Suppressor macrophage (primary cell): ENCODE measurements around the gene ZC3H15.

Experiments
- DNase-seq, 4 experiments: peaks; one replicate each; pipeline ENCODE4 v3.0.0-alpha.2; 2020 to 2022

Gene ZC3H15

GRCh38 chr2:186544255-186544675, 58.2 kb downstream of the ZC3H15 start:
- DNase-seq, result peak; percentile 24 to 64 (median 36)

- DNase-seq, result no peak
Observed at GRCh38 chr2:186546846-186547245, 60.8 kb downstream of the ZC3H15 start.

- no peak for DNase-seq
Observed at GRCh38 chr2:186551323-186552050, 65.4 kb downstream of the ZC3H15 start.

GRCh38 chr2:186554429-186554828, 68.4 kb downstream of the ZC3H15 start:
- DNase-seq, result peak in 1 of 4 experiments; percentile 17

GRCh38 chr2:186554850-186555671, 69.0 kb downstream of the ZC3H15 start:
- DNase-seq, result no peak

- no peak for DNase-seq
Observed at GRCh38 chr2:186558512-186559276, 72.6 kb downstream of the ZC3H15 start.
